HepG2 (cell line): ENCODE data around the gene MPPE1. TPM values are rescaled to one million over a fixed set of nuclear protein-coding genes. Genes with fewer than 3 reads are reported as not detected.

Experiments used
- ARID5B ChIP-seq: IDR thresholded peaks from 2 replicates; pipeline ENCODE4 v1.4.0; 2020; ENCODE audit warnings: mild to moderate bottlenecking, missing genetic modification reagents
- ATRX ChIP-seq: sonication (generic); formaldehyde crosslinking; IDR thresholded peaks from 2 replicates; pipeline ENCODE4 v1.4.0; 2020; ENCODE audit warnings: missing genetic modification reagents, borderline replicate concordance
- BCL3 ChIP-seq: sonication (generic); formaldehyde crosslinking; IDR thresholded peaks from 2 replicates; pipeline ENCODE4 v1.5.1; 2020; ENCODE audit warnings: mild to moderate bottlenecking, missing genetic modification reagents, moderate library complexity
- DNMT3B ChIP-seq: conservative IDR thresholded peaks from 2 replicates; pipeline ENCODE4 v1.6.1; 2016; ENCODE audit warnings: missing biosample characterization, control low read depth
- HDAC2 ChIP-seq: sonication (generic); formaldehyde crosslinking; IDR thresholded peaks from 2 replicates; pipeline ENCODE4 v1.4.0; 2020; ENCODE audit warnings: missing genetic modification reagents
- HMGA1 ChIP-seq: sonication (generic); formaldehyde crosslinking; conservative IDR thresholded peaks from 2 replicates; pipeline ENCODE4 v1.4.0; 2020; ENCODE audit warnings: missing genetic modification reagents
- KAT2B ChIP-seq: fragments of 150-350 bp; IDR thresholded peaks from 2 replicates; pipeline ENCODE4 v1.6.1; 2014; ENCODE audit warnings: low read depth, low read length, borderline replicate concordance
- KLF12 ChIP-seq: sonication (generic); formaldehyde crosslinking; IDR thresholded peaks from 2 replicates; pipeline ENCODE4 v1.4.0; 2020; ENCODE audit warnings: missing genetic modification reagents, borderline replicate concordance
- NFE2 ChIP-seq: sonication (generic); formaldehyde crosslinking; IDR thresholded peaks from 2 replicates; pipeline ENCODE4 v1.4.0; 2020; ENCODE audit warnings: missing genetic modification reagents
- PRDM15 ChIP-seq: sonication (generic); formaldehyde crosslinking; IDR thresholded peaks from 2 replicates; pipeline ENCODE4 v1.4.0; 2020; ENCODE audit warnings: missing genetic modification reagents
- SRY ChIP-seq: sonication (generic); formaldehyde crosslinking; IDR thresholded peaks from 2 replicates; pipeline ENCODE4 v1.8.0; 2022; ENCODE audit warnings: mild to moderate bottlenecking, missing genetic modification reagents
- TBP ChIP-seq: sonication (generic); formaldehyde crosslinking; IDR thresholded peaks from 2 replicates; pipeline ENCODE4 v1.5.0; 2020; ENCODE audit warnings: missing genetic modification reagents
- TCF7 ChIP-seq: sonication (generic); IDR thresholded peaks from 2 replicates; pipeline ENCODE4 v1.6.1; 2016; ENCODE audit warnings: antibody characterized with exemption, low read depth
- ZNF3 ChIP-seq: IDR thresholded peaks from 2 replicates; pipeline ENCODE4 v1.7.0; 2017; ENCODE audit warnings: inconsistent platforms
- ZNF704 ChIP-seq: sonication (generic); formaldehyde crosslinking; IDR thresholded peaks from 2 replicates; pipeline ENCODE4 v1.8.1; 2023; ENCODE audit warnings: mild to moderate bottlenecking, inconsistent platforms, moderate library complexity, missing genetic modification reagents, borderline replicate concordance
- ZNF781 ChIP-seq: sonication (generic); formaldehyde crosslinking; IDR thresholded peaks from 2 replicates; pipeline ENCODE4 v1.5.1; 2020; ENCODE audit warnings: borderline replicate concordance, mild to moderate bottlenecking, missing genetic modification reagents; ENCODE audit errors: not compliant biosample characterization
- ZNF784 ChIP-seq: sonication (generic); formaldehyde crosslinking; IDR thresholded peaks from 2 replicates; pipeline ENCODE4 v1.5.1; 2020; ENCODE audit warnings: missing genetic modification reagents, mild to moderate bottlenecking, borderline replicate concordance
- ZNF878 ChIP-seq: sonication (generic); formaldehyde crosslinking; IDR thresholded peaks from 2 replicates; pipeline ENCODE4 v1.8.1; 2023; ENCODE audit warnings: mild to moderate bottlenecking, missing genetic modification reagents, moderate library complexity
- polyA plus RNA-seq, 8 experiments: library from polyadenylated mRNA; depleted of rRNA in 3 of 8; stranded (reverse) in 7 of 8; unstranded in 1 of 8; fragments of >200 nt; fragmentation: Illumina TruSeq in 4 of 8; extraction: Trizol in 4 of 8; gene quantifications; 2 replicates each; pipeline versions ENCODE4 v1.2.1 to v1.2.3, GENCODE V29; 2011 to 2016; ENCODE audit warnings: low read depth in 4 of 8, missing spikeins in 1 of 8, mixed read lengths in 1 of 8; ENCODE audit not compliant: insufficient read depth in 1 of 8
- total RNA-seq, 5 experiments: library from RNA; depleted of rRNA; stranded (reverse); fragments of >200 nt; fragmentation: Illumina TruSeq; extraction: Trizol; gene quantifications; 2 replicates each; pipeline ENCODE4 v1.2.3, GENCODE V29; 2016; ENCODE audit warnings: low read depth in 1 of 5

MPPE1 gene
- total and polyA plus RNA-seq, 2 of the 13 experiments (the other 11 are each of a cell fraction or from before 2014, with no cell fraction given) = 9.6 to 11.9 TPM

GRCh38 chr18:11851146-11851805 is 56.8 kb downstream of the MPPE1 start, which contains the start of gene CHMP1B (continued):
- peak; percentile 74 for TF ChIP-seq ARID5B
- peak; percentile 91 for TF ChIP-seq HDAC2 (CRISPR knock-in tag)
- peak; percentile 91; the same call in 1 of the 2 replicates for TF ChIP-seq KLF12
- no peak for TF ChIP-seq ATRX (CRISPR knock-in tag)
- peak; percentile 55; the same call in 1 of the 2 replicates for TF ChIP-seq ZNF784 (CRISPR knock-in tag)
- no peak for TF ChIP-seq TCF7
- TF ChIP-seq ZNF3 (CRISPR knock-in tag) = no peak
- TF ChIP-seq BCL3 (CRISPR knock-in tag) = no peak
- peak; percentile 32 for TF ChIP-seq ZNF781
- TF ChIP-seq ZNF878 (CRISPR knock-in tag) = no peak
- no peak for TF ChIP-seq NFE2 (CRISPR knock-in tag)
- peak; percentile 94 for TF ChIP-seq PRDM15 (CRISPR knock-in tag)
- peak; percentile 65; the same call in 1 of the 2 replicates for TF ChIP-seq ZNF704
- TF ChIP-seq TBP = no peak
- TF ChIP-seq SRY (CRISPR knock-in tag) = no peak
- no peak for TF ChIP-seq KAT2B
- TF ChIP-seq HMGA1 (CRISPR knock-in tag) = no peak
- TF ChIP-seq DNMT3B = peak; percentile 91; the same call in 1 of the 2 replicates
